Measurements from ENCODE around the gene SF3A1.

DNA sequence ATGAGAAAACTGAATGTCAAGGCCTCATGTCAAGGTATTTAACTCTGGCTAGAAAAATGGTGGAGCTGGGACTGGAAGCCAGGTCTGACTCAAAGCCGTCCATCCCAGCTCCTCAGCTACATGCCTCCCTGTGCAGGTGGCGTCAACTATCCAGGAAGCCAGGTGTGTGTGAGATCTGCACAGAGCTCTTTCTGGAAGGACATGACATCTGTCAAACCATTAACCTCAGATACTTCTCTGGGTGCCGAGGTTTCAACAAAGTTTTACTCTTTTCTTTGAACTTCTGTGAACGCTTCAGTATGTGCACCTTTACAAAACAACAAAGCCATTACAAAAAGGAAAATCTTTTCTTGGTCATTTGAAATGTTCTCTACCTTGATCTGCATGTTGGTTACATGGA lies 60.4 kb downstream of the SF3A1 start:
- TF ChIP-seq, protein P1, sequence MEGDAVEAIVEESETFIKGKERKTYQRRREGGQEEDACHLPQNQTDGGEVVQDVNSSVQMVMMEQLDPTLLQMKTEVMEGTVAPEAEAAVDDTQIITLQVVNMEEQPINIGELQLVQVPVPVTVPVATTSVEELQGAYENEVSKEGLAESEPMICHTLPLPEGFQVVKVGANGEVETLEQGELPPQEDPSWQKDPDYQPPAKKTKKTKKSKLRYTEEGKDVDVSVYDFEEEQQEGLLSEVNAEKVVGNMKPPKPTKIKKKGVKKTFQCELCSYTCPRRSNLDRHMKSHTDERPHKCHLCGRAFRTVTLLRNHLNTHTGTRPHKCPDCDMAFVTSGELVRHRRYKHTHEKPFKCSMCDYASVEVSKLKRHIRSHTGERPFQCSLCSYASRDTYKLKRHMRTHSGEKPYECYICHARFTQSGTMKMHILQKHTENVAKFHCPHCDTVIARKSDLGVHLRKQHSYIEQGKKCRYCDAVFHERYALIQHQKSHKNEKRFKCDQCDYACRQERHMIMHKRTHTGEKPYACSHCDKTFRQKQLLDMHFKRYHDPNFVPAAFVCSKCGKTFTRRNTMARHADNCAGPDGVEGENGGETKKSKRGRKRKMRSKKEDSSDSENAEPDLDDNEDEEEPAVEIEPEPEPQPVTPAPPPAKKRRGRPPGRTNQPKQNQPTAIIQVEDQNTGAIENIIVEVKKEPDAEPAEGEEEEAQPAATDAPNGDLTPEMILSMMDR (conservative IDR thresholded peaks at IDR 0.05 in 1 of 2, IDR thresholded peaks at IDR 0.05 in 1 of 2; ENCODE audit: extremely low read depth in 1 of 2, insufficient read depth in 1 of 2, low read depth in 1 of 2, low read length in 2 of 2), result no peak
- no peak for TF ChIP-seq EZH2 (IDR thresholded peaks at IDR 0.05; ENCODE audit: borderline replicate concordance, low read length)

Measured in mammary epithelial cell (primary cell).